GM19023 (cell line): ENCODE data around the gene SNX8.

Source experiments
- ATAC-seq: cut with Tn5 transposase; IDR thresholded peaks from one replicate; pipeline ENCODE4 v1.9.1; 2021; ENCODE audit warnings: mild to moderate bottlenecking, moderate library complexity; ENCODE audit not compliant: unreplicated experiment

Gene SNX8

GRCh38 chr7:2266911-2267310, 47.3 kb downstream of the SNX8 start:
- ATAC-seq = no peak

- ATAC-seq = no peak
Observed at GRCh38 chr7:2264158-2264557, 50.1 kb downstream of the SNX8 start.

GRCh38 chr7:2263176-2263575, 51.1 kb downstream of the SNX8 start:
- no peak for ATAC-seq

GRCh38 chr7:2261611-2262010, 52.6 kb downstream of the SNX8 start:
- no peak for ATAC-seq

GRCh38 chr7:2260820-2261219, 53.4 kb downstream of the SNX8 start:
- no peak for ATAC-seq

- ATAC-seq = peak; percentile 6
Observed at GRCh38 chr7:2259480-2259879, 54.8 kb downstream of the SNX8 start.

- ATAC-seq = peak; percentile 85
Observed at GRCh38 chr7:2258661-2259365, 55.4 kb downstream of the SNX8 start.

GRCh38 chr7:2257651-2258050, 56.6 kb downstream of the SNX8 start:
- no peak for ATAC-seq

GRCh38 chr7:2257046-2257551, 57.1 kb downstream of the SNX8 start:
- ATAC-seq = no peak

GRCh38 chr7:2256306-2257045, 57.8 kb downstream of the SNX8 start:
- ATAC-seq = no peak

- no peak for ATAC-seq
Observed at GRCh38 chr7:2255145-2256139, 58.8 kb downstream of the SNX8 start.

GRCh38 chr7:2254429-2255144, 59.7 kb downstream of the SNX8 start:
- ATAC-seq = no peak

GRCh38 chr7:2253525-2254244, 60.6 kb downstream of the SNX8 start:
- no peak for ATAC-seq

- no peak for ATAC-seq
Observed at GRCh38 chr7:2253021-2253420, 61.2 kb downstream of the SNX8 start.

- ATAC-seq = no peak
Observed at GRCh38 chr7:2251841-2252771, 62.1 kb downstream of the SNX8 start.

GRCh38 chr7:2251381-2251780, 62.9 kb downstream of the SNX8 start:
- ATAC-seq = no peak

GRCh38 chr7:2249744-2250323, 64.4 kb downstream of the SNX8 start:
- no peak for ATAC-seq

GRCh38 chr7:2248984-2249694, 65.1 kb downstream of the SNX8 start:
- no peak for ATAC-seq
